ENCODE measurements around the gene DCHS1. TPM values are rescaled to one million over a fixed set of nuclear protein-coding genes. Genes with fewer than 3 reads are reported as not detected.

DCHS1 gene
- total RNA-seq, 1 donor from 2014 or later: 61.4 TPM

- no peak for DNase-seq (ENCODE audit: low spot score, unreplicated experiment)
- Mint-ChIP-seq H3K9me3 (ENCODE audit: low read depth) (no peaks in the 10 kb centered on the region), H3K4me1 (ENCODE audit: low read depth) (no peaks in the 10 kb centered on the region), H3K27me3 (no peaks in the 10 kb centered on the region), H3K36me3 (ENCODE audit: insufficient read depth) (peaks cover 3% of the 10 kb centered on the region), H3K4me3 (ENCODE audit: low read depth) (no peak overlapping the region), H3K27ac (no peak overlapping the region)
- no peak for TF ChIP-seq CTCF (IDR thresholded peaks at IDR 0.05; ENCODE audit: unreplicated experiment)
Observed at GRCh38 chr11:6674862-6675261, 19.3 kb upstream of the DCHS1 start.

GRCh38 chr11:6674219-6674597 is 18.6 kb upstream of the DCHS1 start:
- Mint-ChIP-seq H3K36me3 (ENCODE audit: insufficient read depth) (peaks cover under 1% of the 10 kb centered on the region), H3K27ac (no peak overlapping the region), H3K27me3 (no peaks in the 10 kb centered on the region), H3K4me3 (ENCODE audit: low read depth) (no peak overlapping the region), H3K4me1 (ENCODE audit: low read depth) (no peaks in the 10 kb centered on the region), H3K9me3 (ENCODE audit: low read depth) (no peaks in the 10 kb centered on the region)
- no peak for TF ChIP-seq CTCF (IDR thresholded peaks at IDR 0.05; ENCODE audit: unreplicated experiment)
- no peak for DNase-seq (ENCODE audit: low spot score, unreplicated experiment)

GRCh38 chr11:6673523-6674218 is 18.1 kb upstream of the DCHS1 start:
- no peak for DNase-seq (ENCODE audit: low spot score, unreplicated experiment)
- Mint-ChIP-seq H3K9me3 (ENCODE audit: low read depth) (no peaks in the 10 kb centered on the region), H3K27me3 (no peaks in the 10 kb centered on the region), H3K4me1 (ENCODE audit: low read depth) (no peaks in the 10 kb centered on the region), H3K36me3 (ENCODE audit: insufficient read depth) (no peaks in the 10 kb centered on the region), H3K27ac (no peak overlapping the region), H3K4me3 (ENCODE audit: low read depth) (no peak overlapping the region)
- no peak for TF ChIP-seq CTCF (IDR thresholded peaks at IDR 0.05; ENCODE audit: unreplicated experiment)

GRCh38 chr11:6671991-6672390 is 16.4 kb upstream of the DCHS1 start:
- TF ChIP-seq CTCF (IDR thresholded peaks at IDR 0.05; ENCODE audit: unreplicated experiment): no peak
- H3K4me1 Mint-ChIP-seq (ENCODE audit: low read depth): no peaks in the 10 kb centered on the region
- no peak overlapping the region for H3K4me3 Mint-ChIP-seq (ENCODE audit: low read depth)
- no peaks in the 10 kb centered on the region for H3K36me3 Mint-ChIP-seq (ENCODE audit: insufficient read depth)
- no peaks in the 10 kb centered on the region for H3K27me3 Mint-ChIP-seq
- H3K9me3 Mint-ChIP-seq (ENCODE audit: low read depth): no peaks in the 10 kb centered on the region
- H3K27ac Mint-ChIP-seq: no peak overlapping the region
- DNase-seq (ENCODE audit: low spot score, unreplicated experiment): no peak

- no peak for DNase-seq (ENCODE audit: low spot score, unreplicated experiment)
- Mint-ChIP-seq H3K9me3 (ENCODE audit: low read depth) (no peaks in the 10 kb centered on the region), H3K4me1 (ENCODE audit: low read depth) (no peaks in the 10 kb centered on the region), H3K27me3 (no peaks in the 10 kb centered on the region), H3K4me3 (ENCODE audit: low read depth) (no peak overlapping the region), H3K36me3 (ENCODE audit: insufficient read depth) (no peaks in the 10 kb centered on the region), H3K27ac (no peak overlapping the region)
- no peak for TF ChIP-seq CTCF (IDR thresholded peaks at IDR 0.05; ENCODE audit: unreplicated experiment)
Observed at GRCh38 chr11:6670202-6670830, 14.7 kb upstream of the DCHS1 start.

Data from progenitor cell of endocrine pancreas (in vitro differentiated cells).